Measurements from ENCODE around the gene CD59.

Gene CD59, protein sequence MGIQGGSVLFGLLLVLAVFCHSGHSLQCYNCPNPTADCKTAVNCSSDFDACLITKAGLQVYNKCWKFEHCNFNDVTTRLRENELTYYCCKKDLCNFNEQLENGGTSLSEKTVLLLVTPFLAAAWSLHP
- long read RNA-seq, donor 1, full-length matches to known transcripts = 93 of 93 reads
- long read RNA-seq, donor 1, partial matches to known transcripts = 0 of 93 reads
- long read RNA-seq, donor 1, other reads (novel, unspliced or antisense) = 0 of 93 reads
- long read RNA-seq, donor 2, full-length matches to known transcripts = 61 of 61 reads
- long read RNA-seq, donor 2, partial matches to known transcripts = 0 of 61 reads
- long read RNA-seq, donor 2, other reads (novel, unspliced or antisense) = 0 of 61 reads
- long read RNA-seq, donor 3, full-length matches to known transcripts = 25 of 31 reads
- long read RNA-seq, donor 3, partial matches to known transcripts = 6 of 31 reads
- long read RNA-seq, donor 3, other reads (novel, unspliced or antisense) = 0 of 31 reads
- long read RNA-seq, donor 4, full-length matches to known transcripts = 61 of 61 reads
- long read RNA-seq, donor 4, partial matches to known transcripts = 0 of 61 reads
- long read RNA-seq, donor 4, other reads (novel, unspliced or antisense) = 0 of 61 reads
- long read RNA-seq, donor 5, full-length matches to known transcripts = 68 of 68 reads
- long read RNA-seq, donor 5, partial matches to known transcripts = 0 of 68 reads
- long read RNA-seq, donor 5, other reads (novel, unspliced or antisense) = 0 of 68 reads
- long read RNA-seq, donor 6, full-length matches to known transcripts = 57 of 62 reads
- long read RNA-seq, donor 6, partial matches to known transcripts = 5 of 62 reads
- long read RNA-seq, donor 6, other reads (novel, unspliced or antisense) = 0 of 62 reads
- long read RNA-seq, donor 7, full-length matches to known transcripts = 84 of 89 reads
- long read RNA-seq, donor 7, partial matches to known transcripts = 5 of 89 reads
- long read RNA-seq, donor 7, other reads (novel, unspliced or antisense) = 0 of 89 reads
- long read RNA-seq, donor 8, full-length matches to known transcripts = 68 of 68 reads
- long read RNA-seq, donor 8, partial matches to known transcripts = 0 of 68 reads
- long read RNA-seq, donor 8, other reads (novel, unspliced or antisense) = 0 of 68 reads

- peak; percentile 90 for DNase-seq
These were observed at the start of gene CD59 for GRCh38 chr11:33736148-33736812. CD59 (minus strand) TSS chr11:33736423; CDS start chr11:33722445, 13,978 bp downstream.

- DNase-seq = no peak
These were observed 49.4 kb upstream of the CD59 start for GRCh38 chr11:33785609-33786008.

GRCh38 chr11:33779849-33780528, 43.8 kb upstream of the CD59 start:
- DNase-seq = no peak

DNA sequence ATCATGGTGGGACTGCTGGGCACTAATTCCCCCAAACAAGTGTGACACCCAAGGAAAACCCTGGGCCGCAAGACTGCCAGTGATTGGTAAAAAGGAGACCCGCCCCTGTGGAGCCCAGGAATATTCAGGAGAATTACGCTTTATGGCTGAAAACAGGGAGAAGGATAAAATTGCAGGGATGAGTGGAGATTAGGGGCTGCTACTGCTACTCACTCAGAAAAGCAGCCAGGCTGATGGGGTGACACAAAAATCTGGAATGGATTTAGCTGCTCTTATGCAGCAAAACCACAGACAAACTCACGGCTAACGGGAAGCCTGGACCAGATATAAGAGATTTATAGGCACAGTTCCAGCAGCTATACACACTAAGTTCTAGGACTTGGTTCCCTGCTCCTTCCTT, 42.5 kb upstream of the CD59 start:
- DNase-seq = peak; percentile 44

GRCh38 chr11:33777906-33778305, 41.7 kb upstream of the CD59 start:
- no peak for DNase-seq

DNA sequence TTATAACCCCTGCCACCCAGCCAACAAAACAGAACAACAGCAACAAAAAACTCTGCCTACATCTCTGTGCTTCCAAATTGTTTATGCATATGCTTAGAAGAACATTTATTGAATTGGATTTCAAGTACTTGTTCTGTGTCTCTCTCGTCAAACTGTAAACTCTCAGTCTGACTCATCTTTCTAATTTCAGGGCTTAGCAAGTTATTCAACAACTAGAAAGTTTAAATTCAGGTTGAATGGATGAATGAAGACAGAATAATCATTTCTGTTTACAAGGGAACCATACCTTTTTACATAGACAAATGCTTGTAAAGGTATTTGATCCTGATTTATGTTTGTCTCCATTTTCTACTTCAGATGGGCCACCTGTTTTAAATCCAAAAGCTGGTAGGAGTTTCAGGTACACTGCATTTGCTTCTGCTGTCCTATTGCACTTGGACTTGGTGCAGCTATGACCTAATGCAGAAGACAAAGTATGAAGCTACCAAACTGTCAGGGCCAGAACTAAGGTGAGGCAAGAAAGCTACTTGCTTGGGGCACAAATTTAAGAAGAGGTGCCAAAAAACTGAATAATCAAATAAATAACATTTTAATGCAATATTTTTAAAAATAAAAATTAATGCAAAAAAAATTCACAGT, 39.7 kb upstream of the CD59 start:
- no peak for DNase-seq

DNA sequence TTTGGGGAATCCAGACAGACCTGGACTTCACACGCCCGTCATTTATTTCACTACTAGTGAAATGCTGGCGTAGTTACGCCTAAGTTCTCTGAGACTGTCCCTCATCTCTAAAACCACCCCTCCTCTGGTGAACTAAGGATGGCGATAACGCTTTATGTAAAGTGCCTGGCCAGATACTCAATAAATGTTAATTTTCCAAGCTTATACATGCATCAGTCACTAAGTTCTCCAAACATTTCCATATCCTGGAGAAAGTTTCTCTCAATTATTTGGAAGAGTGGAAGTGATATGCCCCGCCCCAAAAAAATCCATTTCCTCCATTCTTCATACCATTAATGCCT, 39.2 kb upstream of the CD59 start:
- DNase-seq = no peak

GRCh38 chr11:33774736-33775466, 38.7 kb upstream of the CD59 start:
- peak; percentile 83 for DNase-seq

DNA sequence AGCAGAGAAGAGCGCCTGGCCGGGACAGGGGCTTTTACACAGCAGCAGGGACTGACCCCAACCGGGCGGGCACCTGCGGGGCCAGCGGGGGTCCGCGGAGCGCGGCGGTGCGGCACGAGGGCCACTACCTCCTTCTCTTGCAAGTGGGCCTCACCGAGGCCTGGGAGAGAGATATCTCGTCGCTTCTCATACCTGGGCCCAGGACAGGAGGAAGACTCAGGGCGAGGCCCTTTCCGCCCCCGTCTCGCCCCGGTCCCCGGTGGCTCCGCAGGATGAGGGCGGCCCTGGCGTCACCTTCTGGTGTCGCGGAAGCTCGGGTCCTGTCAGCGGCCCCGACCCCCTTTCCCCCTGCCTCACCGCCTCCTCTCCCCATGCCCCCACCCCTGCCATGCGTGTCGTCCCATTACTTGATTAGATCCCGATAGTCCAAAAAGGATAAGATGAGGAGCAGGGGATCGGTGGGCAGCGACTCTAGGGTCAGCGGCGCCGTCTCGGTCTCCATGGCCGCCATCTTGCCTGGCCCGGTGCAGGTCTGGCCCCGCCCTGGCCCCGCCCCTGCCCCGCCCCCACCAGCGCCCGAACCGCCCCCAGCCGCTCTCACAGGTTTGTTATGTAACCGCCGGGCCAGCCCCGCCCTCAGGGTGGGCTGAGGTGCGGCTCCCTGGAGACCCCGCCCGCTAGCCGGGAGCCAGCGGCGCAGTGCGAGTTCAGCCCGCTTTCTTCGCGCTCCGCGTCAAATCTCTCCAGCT, 37.9 kb upstream of the CD59 start, which contains the start of gene FBXO3:
FBXO3 (minus strand) TSS at position 534 of the 749 bp plus-strand sequence; CDS start at position 511, 23 bp downstream.
- peak; percentile 83 for DNase-seq

DNA sequence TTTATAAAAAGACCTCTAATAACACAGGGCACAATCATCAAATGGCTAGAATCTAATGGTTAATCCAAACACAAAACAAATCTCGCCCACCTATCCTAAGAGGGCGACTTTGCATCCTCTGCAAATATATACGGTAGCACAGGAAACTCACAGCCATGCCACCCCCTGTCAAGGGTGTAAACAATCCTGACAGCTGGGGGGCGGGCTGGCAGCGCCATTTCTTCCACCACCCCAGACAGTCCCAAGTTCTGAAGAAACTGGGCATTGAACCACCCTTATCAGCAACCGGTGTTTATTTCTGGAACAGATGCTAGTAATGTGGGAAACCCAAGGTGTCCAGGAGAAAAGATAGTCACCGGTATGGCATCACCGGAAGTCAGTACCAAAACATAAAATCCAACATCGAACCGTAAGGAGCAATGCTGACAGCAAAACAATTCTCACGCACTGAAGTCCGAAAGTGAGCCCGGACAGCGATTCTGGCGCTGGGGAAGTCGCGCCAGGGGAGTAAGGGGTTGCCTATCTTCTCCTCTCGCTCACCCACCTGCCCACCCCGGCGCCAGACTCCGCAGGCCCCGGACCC, 37.3 kb upstream of the CD59 start:
- DNase-seq = no peak

DNA sequence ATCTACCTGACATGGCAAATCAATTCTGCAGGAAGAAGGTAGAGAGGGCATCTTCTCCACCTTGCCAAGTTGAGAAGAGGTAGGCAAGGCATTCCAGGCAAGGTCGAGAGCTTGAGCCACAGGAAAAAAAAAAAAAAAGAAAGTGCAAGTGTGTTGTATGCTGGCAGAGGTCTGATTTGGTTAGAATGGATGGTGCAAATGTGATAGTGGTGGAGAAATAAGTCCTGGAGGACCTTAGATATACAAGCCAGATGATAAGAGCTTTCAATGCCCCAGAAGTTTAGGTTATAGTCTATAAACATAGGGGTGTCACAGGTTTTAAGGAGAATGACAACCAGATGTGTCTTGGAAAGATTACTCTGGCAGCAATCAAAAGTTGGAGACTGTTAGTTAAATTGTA, 36.6 kb upstream of the CD59 start:
- no peak for DNase-seq

DNA sequence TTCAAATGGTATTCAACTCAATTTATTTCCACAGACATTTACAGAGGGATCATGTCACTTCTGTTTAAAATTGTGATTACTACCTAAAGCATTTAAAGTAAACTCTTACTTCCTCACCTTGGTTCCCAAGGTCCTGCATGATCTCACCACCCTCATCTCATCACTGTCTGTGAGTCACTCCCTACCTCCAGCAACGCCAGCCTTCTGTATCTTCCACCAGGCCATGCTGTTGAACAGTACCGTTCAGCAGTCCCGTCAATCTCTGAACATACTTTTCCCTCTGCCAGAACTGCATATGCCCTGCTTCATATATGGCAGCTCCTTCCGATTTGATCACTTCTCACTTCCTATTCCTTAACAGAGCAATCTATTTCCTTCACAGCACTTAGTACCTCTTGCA, 36.1 kb upstream of the CD59 start:
- no peak for DNase-seq

GRCh38 chr11:33770236-33770635, 34.0 kb upstream of the CD59 start:
- no peak for DNase-seq

- DNase-seq = no peak
These were observed 33.3 kb upstream of the CD59 start for GRCh38 chr11:33769542-33769941.

DNA sequence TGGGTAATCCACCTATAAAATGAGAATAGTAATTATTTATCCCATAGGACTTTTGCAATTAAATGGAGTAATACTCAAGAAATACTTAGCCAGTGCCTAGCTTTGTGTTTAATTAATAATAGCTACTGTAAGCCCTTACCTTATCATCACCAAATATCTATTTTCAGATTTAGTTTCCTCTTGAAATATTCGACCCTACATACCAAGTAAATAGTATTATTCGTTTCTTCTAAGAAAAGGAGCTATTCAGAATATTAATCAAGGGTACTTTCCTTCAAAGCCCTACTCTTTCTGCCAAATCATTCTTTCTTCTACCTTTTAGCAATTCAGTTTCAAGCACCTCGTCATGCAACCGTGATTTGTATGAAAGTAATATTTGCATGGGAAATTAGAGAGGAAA, 31.4 kb upstream of the CD59 start:
- no peak for DNase-seq

GRCh38 chr11:33766085-33766484, 29.9 kb upstream of the CD59 start:
- DNase-seq = no peak

GRCh38 chr11:33761471-33761870, 25.2 kb upstream of the CD59 start:
- DNase-seq = no peak

DNA sequence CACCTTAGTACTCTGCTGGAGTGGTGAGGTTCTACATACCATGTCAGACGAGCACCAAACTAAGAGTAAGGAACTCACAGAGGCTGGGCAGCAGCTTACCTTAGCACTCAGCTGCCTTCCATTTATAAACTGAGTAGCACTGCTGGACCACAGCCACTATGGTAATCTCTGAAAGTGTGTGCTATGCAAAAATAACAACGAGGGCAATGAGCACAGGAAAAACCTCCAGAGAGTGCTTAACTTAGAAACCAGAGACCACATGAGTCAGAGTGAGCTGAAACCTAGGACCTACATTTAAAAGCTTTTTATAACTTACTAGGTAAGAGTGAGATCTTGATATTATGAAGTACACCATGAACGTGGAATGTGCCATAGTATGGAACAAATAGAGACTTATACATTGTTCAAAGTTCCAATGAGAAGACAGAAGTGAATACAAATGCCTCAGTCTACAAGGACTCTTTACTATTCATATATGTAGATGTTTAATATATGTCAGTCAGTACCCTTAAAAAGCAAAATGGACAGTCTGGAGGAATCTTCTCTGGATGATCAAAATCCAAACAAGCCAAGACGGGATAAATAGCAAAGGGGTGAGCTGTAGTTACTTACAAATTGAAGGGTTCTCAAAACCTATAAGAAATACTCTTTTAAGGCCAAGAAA, 17.2 kb upstream of the CD59 start:
- DNase-seq = no peak

GRCh38 chr11:33751878-33752277, 15.7 kb upstream of the CD59 start:
- DNase-seq = no peak
